Liver (tissue), 4 donors: Measurements from ENCODE around the gene WBP2. TPM values are rescaled to one million over a fixed set of nuclear protein-coding genes. Genes with fewer than 3 reads are reported as not detected.

Experiments used
- polyA plus RNA-seq, 2 donors: library from polyadenylated mRNA; stranded (reverse) in 1 of 2; unstranded in 1 of 2; fragments of 200-250 nt in 1 of 2; fragments of >200 nt in 1 of 2; fragmentation: Nextera tagmentation in 1 of 2; extraction: Ambion mirVana in 1 of 2; gene quantifications; one replicate each; pipeline versions ENCODE4 v1.2.1 to v1.2.3, GENCODE V29; 2013 to 2015
- total RNA-seq, 2 donors: library from RNA; depleted of rRNA; stranded (reverse); fragments of >200 nt; gene quantifications; one replicate each; pipeline ENCODE4 v1.2.3, GENCODE V29; 2014
- donor health status: healthy.
- donor health status: healthy.
- donor health status: healthy.

Gene WBP2
- total and polyA plus RNA-seq, 4 donors = 29.0 to 99.4 (median 51.6) TPM

Other genes starting within 250 kb of the WBP2 start
- 10 to 100 TPM in 1 of 2 donors, under 1 TPM in 1; 0.25 to 54.9 TPM for gene SMIM5, start 221.9 kb downstream of the WBP2 start, total RNA-seq
- gene SMIM5, start 221.9 kb downstream of the WBP2 start, polyA plus RNA-seq = under 1 TPM; 0.10 TPM
- 10 to 100 TPM; 12.1 to 15.1 TPM for gene RECQL5, start 188.2 kb downstream of the WBP2 start, total RNA-seq
- gene RECQL5, start 188.2 kb downstream of the WBP2 start, polyA plus RNA-seq = 10 to 100 TPM in 1 of 2 donors, 1 to 10 TPM in 1; 8.3 to 10.9 TPM
- 10 to 100 TPM; 20.9 to 32.5 TPM for gene SAP30BP, start 188.0 kb downstream of the WBP2 start, total RNA-seq
- 10 to 100 TPM; 27.9 to 33.4 TPM for gene SAP30BP, start 188.0 kb downstream of the WBP2 start, polyA plus RNA-seq
- gene ITGB4, start 133.9 kb downstream of the WBP2 start, total RNA-seq = 1 to 10 TPM in 1 of 2 donors, under 1 TPM in 1; 0.42 to 1.2 TPM
- gene ITGB4, start 133.9 kb downstream of the WBP2 start, polyA plus RNA-seq = 1 to 10 TPM; 1.3 to 1.4 TPM
- gene GALK1, start 90.1 kb downstream of the WBP2 start, total RNA-seq = 100 to 1,000 TPM in 1 of 2 donors, 10 to 100 TPM in 1; 80.3 to 111 TPM
- 100 to 1,000 TPM in 1 of 2 donors, 10 to 100 TPM in 1; 59.0 to 230 TPM for gene GALK1, start 90.1 kb downstream of the WBP2 start, polyA plus RNA-seq
- 10 to 100 TPM; 11.5 to 16.4 TPM for gene UNK, start 70.5 kb downstream of the WBP2 start, total RNA-seq
- 1 to 10 TPM; 4.0 to 6.4 TPM for gene UNK, start 70.5 kb downstream of the WBP2 start, polyA plus RNA-seq
- gene UNC13D, start 10.9 kb downstream of the WBP2 start, total RNA-seq = 10 to 100 TPM; 10.3 to 22.9 TPM
- 1 to 10 TPM; 2.1 to 4.9 TPM for gene UNC13D, start 10.9 kb downstream of the WBP2 start, polyA plus RNA-seq
- 10 to 100 TPM in 1 of 2 donors, 1 to 10 TPM in 1; 6.9 to 15.4 TPM for gene TRIM47, start 23.2 kb upstream of the WBP2 start, total RNA-seq
- gene TRIM47, start 23.2 kb upstream of the WBP2 start, polyA plus RNA-seq = 10 to 100 TPM; 12.2 to 18.5 TPM
- gene TRIM65, start 41.6 kb upstream of the WBP2 start, total RNA-seq = 1 to 10 TPM; 7.7 to 8.6 TPM
- gene TRIM65, start 41.6 kb upstream of the WBP2 start, polyA plus RNA-seq = 1 to 10 TPM; 1.5 to 5.3 TPM
- 10 to 100 TPM; 23.0 to 43.9 TPM for gene MRPL38, start 49.5 kb upstream of the WBP2 start, total RNA-seq
- 10 to 100 TPM; 57.1 to 63.9 TPM for gene MRPL38, start 49.5 kb upstream of the WBP2 start, polyA plus RNA-seq
- gene FBF1, start 85.7 kb upstream of the WBP2 start, total RNA-seq = 1 to 10 TPM; 2.3 to 5.6 TPM
- gene FBF1, start 85.7 kb upstream of the WBP2 start, polyA plus RNA-seq = 1 to 10 TPM in 1 of 2 donors, under 1 TPM in 1; 0.39 to 1.2 TPM
- gene ACOX1, start 123.8 kb upstream of the WBP2 start, total RNA-seq = 100 to 1,000 TPM in 1 of 2 donors, 10 to 100 TPM in 1; 81.1 to 293 TPM
- 10 to 100 TPM; 33.3 to 45.7 TPM for gene ACOX1, start 123.8 kb upstream of the WBP2 start, polyA plus RNA-seq
- gene TEN1, start 123.9 kb upstream of the WBP2 start, total RNA-seq = 10 to 100 TPM; 12.0 to 18.3 TPM
- 10 to 100 TPM; 14.6 to 30.0 TPM for gene TEN1, start 123.9 kb upstream of the WBP2 start, polyA plus RNA-seq
- 1 to 10 TPM; 1.5 to 6.3 TPM for gene CDK3, start 145.5 kb upstream of the WBP2 start, total RNA-seq
- gene CDK3, start 145.5 kb upstream of the WBP2 start, polyA plus RNA-seq = 1 to 10 TPM; 2.6 TPM
- under 1 TPM in 1 of 2 donors, not detected in 1; 0.33 TPM for gene EVPL, start 172.0 kb upstream of the WBP2 start, total RNA-seq
- gene EVPL, start 172.0 kb upstream of the WBP2 start, polyA plus RNA-seq = under 1 TPM; 0.03 to 0.21 TPM
- gene SRP68, start 217.2 kb upstream of the WBP2 start, total RNA-seq = 10 to 100 TPM; 22.4 to 36.7 TPM
- 10 to 100 TPM; 17.7 to 34.9 TPM for gene SRP68, start 217.2 kb upstream of the WBP2 start, polyA plus RNA-seq
- under 1 TPM in 1 of 2 donors, not detected in 1; 0.08 TPM for gene GALR2, start 219.4 kb upstream of the WBP2 start, total RNA-seq
- under 1 TPM; 0.14 to 0.22 TPM for gene GALR2, start 219.4 kb upstream of the WBP2 start, polyA plus RNA-seq
- gene ZACN, start 223.8 kb upstream of the WBP2 start, total RNA-seq = not detected
- gene ZACN, start 223.8 kb upstream of the WBP2 start, polyA plus RNA-seq = 1 to 10 TPM in 1 of 2 donors, under 1 TPM in 1; 0.35 to 1.9 TPM
- 10 to 100 TPM; 45.3 to 64.8 TPM for gene EXOC7, start 248.5 kb upstream of the WBP2 start, total RNA-seq
- 10 to 100 TPM; 28.0 to 31.1 TPM for gene EXOC7, start 248.5 kb upstream of the WBP2 start, polyA plus RNA-seq